ENCODE data around the gene DEPDC1B. TPM values are rescaled to one million over a fixed set of nuclear protein-coding genes. Genes with fewer than 3 reads are reported as not detected.
A peak's percentile ranks its signal among the peaks of the same experiment; 100 is the strongest.

Gene DEPDC1B
- total RNA-seq, 4 donors from 2014 or later = 1.9 to 10.3 (median 5.3) TPM

DNA sequence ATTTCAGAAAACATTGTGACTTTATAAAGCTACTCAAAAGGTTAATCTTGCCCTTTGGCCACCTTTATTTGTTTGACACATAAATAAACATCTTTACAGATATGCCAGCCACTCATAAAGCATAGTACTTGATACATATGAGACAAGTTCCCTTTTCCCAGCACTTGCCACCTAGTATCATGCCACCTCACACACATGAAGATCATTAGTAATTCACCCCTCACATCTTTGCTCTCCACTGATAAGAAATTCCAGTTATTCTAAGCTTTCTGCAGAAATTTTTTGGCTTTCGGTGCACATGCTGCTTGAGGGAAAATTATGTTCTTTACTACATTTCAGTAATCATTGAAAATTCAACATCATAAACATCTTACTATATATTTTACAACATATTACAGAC lies 59.1 kb downstream of the DEPDC1B start:
- Histone ChIP-seq H3K4me1 (no peaks in the 10 kb centered on the region), H3K36me3 (no peaks in the 10 kb centered on the region), H3K4me3 (no peak overlapping the region), H3K27ac (no peak overlapping the region), H3K9me3 (no peaks in the 10 kb centered on the region), H3K27me3 (no peaks in the 10 kb centered on the region)
- intact Hi-C loops (cut with DNase I) = no loop called here
- no peak for DNase-seq
- WGBS, 2 donors = 94 to 100% methylated on average over 1 of the region's 1 CpG
- TF ChIP-seq POLR2A (IDR thresholded peaks at IDR 0.05) = no peak
- TF ChIP-seq, protein P1, sequence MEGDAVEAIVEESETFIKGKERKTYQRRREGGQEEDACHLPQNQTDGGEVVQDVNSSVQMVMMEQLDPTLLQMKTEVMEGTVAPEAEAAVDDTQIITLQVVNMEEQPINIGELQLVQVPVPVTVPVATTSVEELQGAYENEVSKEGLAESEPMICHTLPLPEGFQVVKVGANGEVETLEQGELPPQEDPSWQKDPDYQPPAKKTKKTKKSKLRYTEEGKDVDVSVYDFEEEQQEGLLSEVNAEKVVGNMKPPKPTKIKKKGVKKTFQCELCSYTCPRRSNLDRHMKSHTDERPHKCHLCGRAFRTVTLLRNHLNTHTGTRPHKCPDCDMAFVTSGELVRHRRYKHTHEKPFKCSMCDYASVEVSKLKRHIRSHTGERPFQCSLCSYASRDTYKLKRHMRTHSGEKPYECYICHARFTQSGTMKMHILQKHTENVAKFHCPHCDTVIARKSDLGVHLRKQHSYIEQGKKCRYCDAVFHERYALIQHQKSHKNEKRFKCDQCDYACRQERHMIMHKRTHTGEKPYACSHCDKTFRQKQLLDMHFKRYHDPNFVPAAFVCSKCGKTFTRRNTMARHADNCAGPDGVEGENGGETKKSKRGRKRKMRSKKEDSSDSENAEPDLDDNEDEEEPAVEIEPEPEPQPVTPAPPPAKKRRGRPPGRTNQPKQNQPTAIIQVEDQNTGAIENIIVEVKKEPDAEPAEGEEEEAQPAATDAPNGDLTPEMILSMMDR (IDR thresholded peaks at IDR 0.05) = no peak

DNA sequence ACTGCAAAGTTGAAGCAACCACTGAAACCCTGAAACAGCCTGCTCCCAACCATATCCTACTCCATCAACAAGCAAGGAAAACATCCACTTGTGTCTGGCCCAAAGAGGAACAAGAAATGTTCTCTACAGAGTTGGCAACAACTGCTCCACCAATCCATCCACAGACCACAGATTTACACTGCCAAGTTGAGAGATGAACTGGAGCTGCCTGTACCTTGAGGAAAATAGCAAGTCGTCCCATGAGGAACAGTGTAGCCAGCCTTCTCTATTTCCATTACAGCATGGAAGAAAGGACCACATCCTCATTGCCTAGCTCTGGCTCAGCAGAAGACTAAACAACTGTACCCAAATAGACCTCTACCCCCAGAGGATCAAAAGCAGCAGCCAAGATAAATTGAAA lies 60.4 kb downstream of the DEPDC1B start:
- no peak overlapping the region for H3K4me3 ChIP-seq
- no peak for TF ChIP-seq POLR2A (IDR thresholded peaks at IDR 0.05)
- TF ChIP-seq, protein P1 (IDR thresholded peaks at IDR 0.05) = no peak
- no peaks in the 10 kb centered on the region for H3K27me3 ChIP-seq
- peak overlapping the region in 1 of 4 donors; percentile 15 for H3K27ac ChIP-seq
- H3K36me3 ChIP-seq = no peaks in the 10 kb centered on the region
- intact Hi-C loops (cut with DNase I) = no loop called here
- no peaks in the 10 kb centered on the region for H3K4me1 ChIP-seq
- no peaks in the 10 kb centered on the region for H3K9me3 ChIP-seq
- WGBS, 2 donors = 56 to 67% methylated on average over 1 of the region's 1 CpG
- no peak for DNase-seq

DNA sequence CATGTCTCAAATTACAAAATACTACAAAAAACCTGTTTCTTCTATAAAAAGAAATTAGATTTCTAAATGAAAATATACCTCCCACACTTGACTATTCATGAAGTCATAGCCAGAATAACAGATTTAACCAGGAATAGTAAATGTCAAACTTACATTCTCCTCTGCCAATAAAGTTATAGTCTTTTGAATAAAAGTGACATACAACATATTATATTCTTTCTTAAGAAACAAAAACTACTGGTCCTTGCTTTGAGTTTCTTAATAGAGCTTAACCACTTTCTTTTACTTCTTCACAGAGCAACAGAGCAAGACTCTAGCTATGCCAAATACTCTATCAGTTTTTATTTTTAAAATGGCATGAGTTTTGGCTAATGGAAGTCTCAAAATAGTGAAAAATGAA lies 61.7 kb downstream of the DEPDC1B start:
- intact Hi-C loops (cut with DNase I) = no loop called here
- TF ChIP-seq, protein P1 (IDR thresholded peaks at IDR 0.05) = no peak
- no peak for TF ChIP-seq POLR2A (IDR thresholded peaks at IDR 0.05)
- no peaks in the 10 kb centered on the region for H3K27me3 ChIP-seq
- no peak for DNase-seq
- no peaks in the 10 kb centered on the region for H3K9me3 ChIP-seq
- peaks cover 0 to 8% (median 0%) of the 10 kb centered on the region in 3 donors for H3K4me1 ChIP-seq
- no peaks in the 10 kb centered on the region for H3K36me3 ChIP-seq
- H3K27ac ChIP-seq = no peak overlapping the region
- no peak overlapping the region for H3K4me3 ChIP-seq

DNA sequence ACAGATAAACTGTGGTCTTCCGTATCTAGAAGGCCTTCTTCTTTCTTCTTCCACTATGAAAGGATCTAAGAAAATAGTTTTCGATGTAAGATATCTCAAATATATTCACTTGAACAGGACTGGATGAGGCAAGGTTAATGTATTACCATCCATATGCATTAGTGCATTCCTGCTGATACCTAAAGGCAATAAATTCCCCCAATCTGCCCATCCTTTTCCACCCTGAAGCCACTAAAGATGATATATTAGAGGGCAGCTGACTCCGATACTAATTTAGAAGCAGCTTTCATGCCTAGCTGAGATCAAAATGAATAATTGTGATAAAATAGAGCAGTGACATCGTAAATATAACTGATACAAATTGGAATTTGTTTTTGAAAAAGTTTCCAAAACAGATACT lies 63.3 kb downstream of the DEPDC1B start:
- TF ChIP-seq, protein P1 (IDR thresholded peaks at IDR 0.05) = no peak
- TF ChIP-seq POLR2A (IDR thresholded peaks at IDR 0.05) = no peak
- DNase-seq = no peak
- peaks cover 0 to 19% (median 0%) of the 10 kb centered on the region in 3 donors for H3K4me1 ChIP-seq
- no peaks in the 10 kb centered on the region for H3K9me3 ChIP-seq
- no peak overlapping the region for H3K4me3 ChIP-seq
- WGBS, 2 donors = 83 to 92% methylated on average over 4 of the region's 4 CpGs
- intact Hi-C loops (cut with DNase I) = no loop called here
- no peaks in the 10 kb centered on the region for H3K27me3 ChIP-seq
- H3K27ac ChIP-seq = no peak overlapping the region
- H3K36me3 ChIP-seq = no peaks in the 10 kb centered on the region

DNA sequence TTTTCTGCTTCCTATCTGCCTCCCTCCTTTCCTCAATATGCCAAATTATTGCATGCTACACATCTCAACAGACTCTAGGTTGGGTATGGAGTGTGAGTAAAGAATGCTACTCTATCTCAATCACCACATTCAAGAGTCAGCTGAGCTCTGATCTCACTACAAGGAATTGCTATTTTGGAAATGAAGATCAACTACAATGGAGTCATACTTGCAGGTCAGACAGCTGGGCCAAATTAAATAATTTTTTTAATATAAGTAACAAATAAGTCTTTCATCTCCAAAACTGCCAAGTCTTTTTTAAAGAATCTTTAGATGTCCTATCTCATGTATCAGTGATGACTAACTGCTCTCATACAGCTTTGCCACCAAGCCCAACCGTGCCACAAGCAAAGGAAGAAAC lies 64.0 kb downstream of the DEPDC1B start:
- intact Hi-C loops (cut with DNase I) = no loop called here
- no peak for DNase-seq
- WGBS, 2 donors = 88 to 89% methylated on average over 1 of the region's 1 CpG
- Histone ChIP-seq H3K4me3 (no peak overlapping the region), H3K27ac (no peak overlapping the region), H3K9me3 (no peaks in the 10 kb centered on the region), H3K36me3 (no peaks in the 10 kb centered on the region), H3K4me1 (peaks cover 0 to 19% (median 0%) of the 10 kb centered on the region in 3 donors), H3K27me3 (no peaks in the 10 kb centered on the region)
- no peak for TF ChIP-seq POLR2A (IDR thresholded peaks at IDR 0.05)
- TF ChIP-seq, protein P1 (IDR thresholded peaks at IDR 0.05) = no peak

Data from esophagus squamous epithelium (tissue), 5 donors.